DND-41 (cell line): ENCODE data around the gene IL3RA.

ENCODE experiments used
- EZH2 ChIP-seq: IDR thresholded peaks from 3 replicates; pipeline ENCODE4 v1.6.1; 2012; ENCODE audit warnings: borderline replicate concordance, low read depth, mild to moderate bottlenecking, moderate library complexity, low read length, inconsistent platforms; ENCODE audit not compliant: severe bottlenecking
- TF ChIP-seq, protein P1 (sequence below): IDR thresholded peaks from 2 replicates; pipeline ENCODE4 v1.5.1; 2012; ENCODE audit warnings: borderline replicate concordance, low read length, moderate library complexity, mild to moderate bottlenecking; ENCODE audit not compliant: poor library complexity, severe bottlenecking; ENCODE audit errors: extremely low read depth

DNA sequence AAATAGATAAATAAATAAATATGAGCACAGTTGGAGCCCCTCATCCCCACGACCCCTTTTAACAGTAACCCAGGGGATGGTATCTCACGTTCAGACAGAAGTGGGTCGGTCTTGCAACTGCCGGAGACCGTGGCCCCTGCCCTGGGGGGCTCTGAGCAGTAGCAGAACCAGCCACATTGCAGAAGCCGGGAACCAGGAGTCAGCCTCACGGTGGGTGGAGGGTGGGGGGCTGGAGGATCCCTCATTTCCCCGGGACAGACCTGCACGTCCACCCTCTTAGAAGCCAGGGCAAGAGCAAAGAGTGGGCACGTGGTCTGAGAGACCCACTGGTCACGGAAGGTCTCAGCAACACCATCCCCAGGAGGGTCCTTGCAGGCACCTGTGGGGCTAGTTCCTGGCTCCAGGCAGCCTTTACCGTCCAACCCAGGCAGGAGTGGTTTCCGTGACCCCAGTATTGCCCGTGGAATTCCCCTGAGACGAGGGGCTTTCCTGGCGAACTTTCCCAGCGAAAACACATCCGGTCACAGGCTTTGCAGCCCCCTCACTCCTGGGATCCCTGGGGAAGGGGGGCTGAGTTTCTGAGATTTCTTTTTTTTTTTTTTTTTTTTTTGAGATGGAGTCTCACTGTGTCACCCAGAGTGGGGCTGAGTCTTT, 8.8 kb upstream of the IL3RA start:
- no peak for TF ChIP-seq EZH2
- TF ChIP-seq, protein P1, sequence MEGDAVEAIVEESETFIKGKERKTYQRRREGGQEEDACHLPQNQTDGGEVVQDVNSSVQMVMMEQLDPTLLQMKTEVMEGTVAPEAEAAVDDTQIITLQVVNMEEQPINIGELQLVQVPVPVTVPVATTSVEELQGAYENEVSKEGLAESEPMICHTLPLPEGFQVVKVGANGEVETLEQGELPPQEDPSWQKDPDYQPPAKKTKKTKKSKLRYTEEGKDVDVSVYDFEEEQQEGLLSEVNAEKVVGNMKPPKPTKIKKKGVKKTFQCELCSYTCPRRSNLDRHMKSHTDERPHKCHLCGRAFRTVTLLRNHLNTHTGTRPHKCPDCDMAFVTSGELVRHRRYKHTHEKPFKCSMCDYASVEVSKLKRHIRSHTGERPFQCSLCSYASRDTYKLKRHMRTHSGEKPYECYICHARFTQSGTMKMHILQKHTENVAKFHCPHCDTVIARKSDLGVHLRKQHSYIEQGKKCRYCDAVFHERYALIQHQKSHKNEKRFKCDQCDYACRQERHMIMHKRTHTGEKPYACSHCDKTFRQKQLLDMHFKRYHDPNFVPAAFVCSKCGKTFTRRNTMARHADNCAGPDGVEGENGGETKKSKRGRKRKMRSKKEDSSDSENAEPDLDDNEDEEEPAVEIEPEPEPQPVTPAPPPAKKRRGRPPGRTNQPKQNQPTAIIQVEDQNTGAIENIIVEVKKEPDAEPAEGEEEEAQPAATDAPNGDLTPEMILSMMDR: no peak
